Astrocyte (in vitro differentiated cells and primary cell): ENCODE data around the gene RAB31. TPM values are rescaled to one million over a fixed set of nuclear protein-coding genes. Genes with fewer than 3 reads are reported as not detected.

Source experiments
- DNase-seq: peaks from one replicate; pipeline ENCODE4 v3.0.0-alpha.2; 2010; ENCODE audit warnings: low read depth
- FAIRE-seq: peaks from 2 replicates; lab custom pipeline; 2011; peaks lifted over from hg19 to GRCh38; lab: Jason Lieb, UNC
- H2AFZ ChIP-seq: 2 replicates; pipeline ENCODE4 v1.6.0; 2012; ENCODE audit warnings: low read depth, low read length, inconsistent platforms
- H3K27ac ChIP-seq: 2 replicates; pipeline ENCODE4 v1.5.1; 2011; ENCODE audit warnings: low read depth, low read length, inconsistent platforms
- H3K27me3 ChIP-seq: 2 replicates; pipeline ENCODE4 v1.6.0; 2011; ENCODE audit warnings: low read length, inconsistent platforms; ENCODE audit not compliant: insufficient read depth
- H3K36me3 ChIP-seq: 2 replicates; pipeline ENCODE4 v1.5.1; 2011; ENCODE audit warnings: low read length, inconsistent platforms; ENCODE audit not compliant: insufficient read depth
- H3K4me1 ChIP-seq: 2 replicates; pipeline ENCODE4 v1.5.1; 2011; ENCODE audit warnings: low read length, inconsistent platforms; ENCODE audit not compliant: insufficient read depth
- H3K4me2 ChIP-seq: 2 replicates; pipeline ENCODE4 v1.6.0; 2012; ENCODE audit warnings: low read length, inconsistent platforms
- H3K4me3 ChIP-seq: 2 replicates; pipeline ENCODE4 v1.5.1; 2011; ENCODE audit warnings: low read depth, mild to moderate bottlenecking, low read length, inconsistent platforms; ENCODE audit not compliant: insufficient read depth
- H3K79me2 ChIP-seq: 2 replicates; pipeline ENCODE4 v1.6.0; 2012; ENCODE audit warnings: mild to moderate bottlenecking, low read length, inconsistent platforms; ENCODE audit not compliant: insufficient read depth
- H3K9ac ChIP-seq: 2 replicates; pipeline ENCODE4 v1.6.0; 2012; ENCODE audit warnings: mild to moderate bottlenecking, low read length, inconsistent platforms
- H3K9me3 ChIP-seq: 2 replicates; pipeline ENCODE4 v1.5.1; 2012; ENCODE audit warnings: low read depth, mild to moderate bottlenecking, low read length, inconsistent platforms; ENCODE audit not compliant: insufficient read depth
- H4K20me1 ChIP-seq: 2 replicates; pipeline ENCODE4 v1.6.0; 2012; ENCODE audit warnings: low read length, inconsistent platforms; ENCODE audit not compliant: insufficient read depth
- H3K27ac Mint-ChIP-seq: one replicate; pipeline ENCODE4 v1.8.0; 2021; ENCODE audit warnings: mild to moderate bottlenecking, mixed read lengths; ENCODE audit not compliant: unreplicated experiment
- H3K27me3 Mint-ChIP-seq: one replicate; pipeline ENCODE4 v1.8.0; 2021; ENCODE audit warnings: low read depth, mixed read lengths; ENCODE audit not compliant: unreplicated experiment
- H3K36me3 Mint-ChIP-seq: one replicate; pipeline ENCODE4 v1.8.0; 2021; ENCODE audit warnings: low read depth, mixed read lengths; ENCODE audit not compliant: unreplicated experiment
- H3K4me1 Mint-ChIP-seq: one replicate; pipeline ENCODE4 v1.8.0; 2021; ENCODE audit warnings: low read depth, mixed read lengths; ENCODE audit not compliant: unreplicated experiment
- H3K4me3 Mint-ChIP-seq: one replicate; pipeline ENCODE4 v1.8.0; 2021; ENCODE audit warnings: mild to moderate bottlenecking, moderate library complexity, mixed read lengths; ENCODE audit not compliant: unreplicated experiment
- H3K9me3 Mint-ChIP-seq: one replicate; pipeline ENCODE4 v1.8.0; 2021; ENCODE audit warnings: mild to moderate bottlenecking, mixed read lengths; ENCODE audit not compliant: unreplicated experiment
- EZH2 ChIP-seq: IDR thresholded peaks from 2 replicates; pipeline ENCODE4 v1.6.1; 2012; ENCODE audit warnings: mild to moderate bottlenecking, low read length, inconsistent platforms; ENCODE audit not compliant: insufficient read depth
- total RNA-seq: library from RNA; stranded (reverse); gene quantifications from 2 replicates; pipeline ENCODE4 v1.2.1, GENCODE V29; 2021
- TF ChIP-seq, protein P1 (sequence below): IDR thresholded peaks from 2 replicates; pipeline ENCODE4 v1.5.1; 2011; ENCODE audit warnings: low read depth, mild to moderate bottlenecking, inconsistent platforms, low read length, moderate library complexity; ENCODE audit not compliant: insufficient read depth

The RAB31 gene
- total RNA-seq, 1 donor from 2014 or later: 100 TPM

DNA sequence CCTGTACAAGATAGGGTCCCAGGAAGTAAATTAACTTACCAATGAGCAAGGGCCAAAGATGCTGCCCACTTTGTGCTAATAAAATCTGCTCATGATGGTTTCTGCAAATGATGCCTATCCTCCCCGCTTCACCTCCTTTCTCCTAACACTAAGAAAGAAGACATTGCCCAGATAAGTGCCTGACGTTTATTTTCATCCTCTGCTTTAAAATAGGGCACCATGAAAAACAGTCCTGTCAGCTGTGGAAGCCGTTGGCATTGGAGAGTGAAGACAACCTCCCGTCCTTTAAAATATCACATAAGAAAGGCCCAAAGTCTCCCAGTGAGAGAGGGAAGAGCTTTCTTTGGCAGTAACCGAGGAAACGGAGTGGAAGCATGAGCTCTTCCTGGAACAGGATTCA, 176.0 kb downstream of the RAB31 start:
- H3K4me3 ChIP-seq: no peak overlapping the region
- no peaks in the 10 kb centered on the region for H3K9me3 ChIP-seq
- H3K27ac ChIP-seq: no peak overlapping the region
- H3K9ac ChIP-seq: no peak overlapping the region
- Mint-ChIP-seq H3K36me3 (no peaks in the 10 kb centered on the region), H3K27ac (no peak overlapping the region), H3K4me3 (no peak overlapping the region), H3K27me3 (no peaks in the 10 kb centered on the region), H3K4me1 (peaks cover 4% of the 10 kb centered on the region), H3K9me3 (peaks cover 5% of the 10 kb centered on the region)
- no peaks in the 10 kb centered on the region for H4K20me1 ChIP-seq
- DNase-seq: no peak
- H3K4me1 ChIP-seq: no peaks in the 10 kb centered on the region
- no peak overlapping the region for H3K4me2 ChIP-seq
- TF ChIP-seq EZH2: no peak
- TF ChIP-seq, protein P1, sequence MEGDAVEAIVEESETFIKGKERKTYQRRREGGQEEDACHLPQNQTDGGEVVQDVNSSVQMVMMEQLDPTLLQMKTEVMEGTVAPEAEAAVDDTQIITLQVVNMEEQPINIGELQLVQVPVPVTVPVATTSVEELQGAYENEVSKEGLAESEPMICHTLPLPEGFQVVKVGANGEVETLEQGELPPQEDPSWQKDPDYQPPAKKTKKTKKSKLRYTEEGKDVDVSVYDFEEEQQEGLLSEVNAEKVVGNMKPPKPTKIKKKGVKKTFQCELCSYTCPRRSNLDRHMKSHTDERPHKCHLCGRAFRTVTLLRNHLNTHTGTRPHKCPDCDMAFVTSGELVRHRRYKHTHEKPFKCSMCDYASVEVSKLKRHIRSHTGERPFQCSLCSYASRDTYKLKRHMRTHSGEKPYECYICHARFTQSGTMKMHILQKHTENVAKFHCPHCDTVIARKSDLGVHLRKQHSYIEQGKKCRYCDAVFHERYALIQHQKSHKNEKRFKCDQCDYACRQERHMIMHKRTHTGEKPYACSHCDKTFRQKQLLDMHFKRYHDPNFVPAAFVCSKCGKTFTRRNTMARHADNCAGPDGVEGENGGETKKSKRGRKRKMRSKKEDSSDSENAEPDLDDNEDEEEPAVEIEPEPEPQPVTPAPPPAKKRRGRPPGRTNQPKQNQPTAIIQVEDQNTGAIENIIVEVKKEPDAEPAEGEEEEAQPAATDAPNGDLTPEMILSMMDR: no peak
- no peaks in the 10 kb centered on the region for H3K36me3 ChIP-seq
- FAIRE-seq: no peak
- no peak overlapping the region for H2AFZ ChIP-seq
- H3K27me3 ChIP-seq: no peaks in the 10 kb centered on the region
- no peaks in the 10 kb centered on the region for H3K79me2 ChIP-seq

DNA sequence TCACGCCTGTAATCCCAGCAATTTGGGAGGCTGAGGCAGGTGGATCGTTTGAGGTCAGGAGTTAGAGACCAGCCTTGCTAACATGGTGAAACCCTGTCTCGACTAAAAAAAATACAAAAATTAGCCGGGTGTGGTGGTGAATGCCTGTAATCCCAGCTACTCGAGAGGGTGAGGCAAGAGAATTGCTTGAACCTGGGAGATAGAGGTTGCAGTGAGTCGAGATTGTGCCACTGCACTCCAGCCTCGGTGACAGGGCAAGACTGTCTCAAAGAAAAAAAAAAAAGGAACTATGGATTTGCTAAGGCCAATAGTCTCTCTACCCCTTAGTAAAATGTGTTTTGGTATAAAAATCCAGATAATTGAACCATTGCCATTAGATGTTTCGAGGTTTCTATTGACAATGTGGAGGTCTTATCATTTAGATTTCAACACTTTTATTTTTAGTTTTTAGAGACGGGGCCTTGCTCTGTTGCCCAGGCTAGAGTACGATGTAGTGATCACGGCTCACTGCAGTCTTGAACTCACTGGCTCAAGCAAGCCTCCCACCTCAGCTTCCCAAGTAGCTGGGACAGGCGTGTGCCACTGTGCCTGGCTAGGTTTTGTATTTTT, 176.5 kb downstream of the RAB31 start:
- FAIRE-seq (no peak), DNase-seq (no peak)
- Histone ChIP-seq H3K27me3 (no peaks in the 10 kb centered on the region), H3K4me3 (no peak overlapping the region), H3K36me3 (no peaks in the 10 kb centered on the region), H3K4me1 (no peaks in the 10 kb centered on the region), H4K20me1 (no peaks in the 10 kb centered on the region), H3K9ac (no peak overlapping the region), H3K9me3 (no peaks in the 10 kb centered on the region), H3K4me2 (no peak overlapping the region), H2AFZ (no peak overlapping the region), H3K79me2 (no peaks in the 10 kb centered on the region), H3K27ac (no peak overlapping the region)
- Mint-ChIP-seq H3K27ac (no peak overlapping the region), H3K27me3 (no peaks in the 10 kb centered on the region), H3K4me1 (peaks cover 4% of the 10 kb centered on the region), H3K4me3 (no peak overlapping the region), H3K9me3 (peaks cover 5% of the 10 kb centered on the region), H3K36me3 (no peaks in the 10 kb centered on the region)
- TF ChIP-seq, protein P1: no peak
- TF ChIP-seq EZH2: no peak

DNA sequence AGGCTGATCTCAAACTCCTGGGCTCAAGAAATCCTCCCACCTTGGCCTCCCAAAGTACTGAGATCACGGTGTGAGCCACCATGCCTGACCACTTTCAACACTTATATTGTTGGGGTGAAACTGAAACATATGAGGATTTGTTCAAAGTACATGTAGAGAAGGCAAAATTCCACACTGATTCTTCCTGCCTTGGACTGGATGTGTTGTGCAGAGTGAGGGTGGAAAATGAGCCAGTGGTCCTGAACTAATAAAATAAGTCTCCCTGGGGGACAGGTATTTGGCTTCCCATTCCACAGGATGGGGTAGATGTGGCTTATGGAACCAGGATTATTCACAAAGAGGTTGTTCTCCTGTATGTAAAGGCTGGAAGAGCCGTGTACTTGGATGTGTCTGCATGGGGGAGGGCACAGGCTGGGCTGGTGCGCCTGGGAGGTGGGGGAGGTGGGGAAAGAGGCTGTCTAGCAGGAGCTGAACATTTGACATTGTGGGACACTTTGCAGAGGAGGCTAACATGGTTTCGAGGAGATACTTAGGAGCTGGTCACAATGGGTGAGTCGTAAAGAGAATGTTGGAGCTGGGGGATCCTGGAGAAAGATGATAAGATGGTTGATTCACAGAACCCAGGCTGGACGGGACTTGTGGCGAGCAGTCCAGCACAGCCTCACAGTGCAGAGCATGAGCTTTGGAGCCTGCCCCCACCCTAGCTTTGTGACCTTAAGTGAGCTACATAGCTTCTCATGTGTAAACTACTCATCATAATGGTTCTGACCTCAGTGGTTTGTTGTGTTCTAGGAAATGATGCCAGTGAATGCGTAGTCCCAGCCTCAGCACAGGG, 177.3 kb downstream of the RAB31 start, which contains the start of gene TXNDC2:
Gene TXNDC2 (plus strand): TSS at position 804 of the 835 bp plus-strand sequence. CDS start 708 bp downstream, outside the sequence.
- Mint-ChIP-seq H3K27me3 (no peaks in the 10 kb centered on the region), H3K9me3 (peaks cover 5% of the 10 kb centered on the region), H3K4me1 (peaks cover 4% of the 10 kb centered on the region), H3K27ac (no peak within 1 kb of the TSS), H3K36me3 (no peaks in the 10 kb centered on the region), H3K4me3 (no peak within 1 kb of the TSS)
- no peaks in the 10 kb centered on the region for H3K79me2 ChIP-seq
- no peaks in the 10 kb centered on the region for H4K20me1 ChIP-seq
- FAIRE-seq: no peak
- H3K4me1 ChIP-seq: no peaks in the 10 kb centered on the region
- H2AFZ ChIP-seq: no peak within 1 kb of the TSS
- no peaks in the 10 kb centered on the region for H3K36me3 ChIP-seq
- no peak within 1 kb of the TSS for H3K9ac ChIP-seq
- no peak within 1 kb of the TSS for H3K4me2 ChIP-seq
- no peaks in the 10 kb centered on the region for H3K9me3 ChIP-seq
- no peak for DNase-seq
- H3K4me3 ChIP-seq: no peak within 1 kb of the TSS
- TF ChIP-seq, protein P1: no peak
- no peak for TF ChIP-seq EZH2
- H3K27ac ChIP-seq: no peak within 1 kb of the TSS
- H3K27me3 ChIP-seq: no peaks in the 10 kb centered on the region
